ENCODE measurements around the gene TPST1. TPM values are rescaled to one million over a fixed set of nuclear protein-coding genes. Genes with fewer than 3 reads are reported as not detected.

TPST1 gene
- total RNA-seq, 2 donors from 2014 or later: 9.0 to 9.3 TPM

DNA sequence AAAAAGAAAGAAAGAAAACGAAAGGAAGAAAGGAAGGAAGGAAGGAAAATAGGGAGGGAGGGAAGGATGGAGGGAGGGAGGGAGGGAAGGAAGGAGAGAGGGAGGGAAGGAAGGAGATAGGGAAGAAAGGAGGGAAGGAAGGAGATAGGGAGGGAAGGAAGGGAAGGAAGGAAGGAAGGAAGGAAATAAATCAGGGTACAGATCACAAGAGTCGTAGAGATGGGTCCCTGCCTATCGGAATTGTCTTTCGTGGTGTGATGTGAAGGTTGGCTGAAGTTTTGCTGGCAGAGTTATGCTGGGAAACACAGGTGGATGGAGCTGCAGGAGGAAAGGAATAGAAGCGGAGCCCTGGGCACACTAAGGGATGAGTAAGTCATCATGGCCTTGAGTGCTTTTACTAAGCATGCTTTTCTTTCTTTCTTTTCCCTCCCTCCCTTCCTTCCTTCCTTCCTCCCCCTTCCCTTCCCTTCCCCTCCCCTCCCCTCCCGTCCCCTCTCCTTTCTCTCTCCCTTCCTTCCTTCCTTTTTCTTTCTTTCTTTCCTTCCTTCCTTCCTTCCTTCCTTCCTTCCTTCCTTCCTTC, 11.9 kb upstream of the TPST1 start:
- no peaks in the 10 kb centered on the region for H3K4me1 ChIP-seq
- H3K36me3 ChIP-seq: no peaks in the 10 kb centered on the region
- no peak overlapping the region for H3K4me3 ChIP-seq
- H3K27me3 ChIP-seq: no peaks in the 10 kb centered on the region
- TF ChIP-seq, protein P1, sequence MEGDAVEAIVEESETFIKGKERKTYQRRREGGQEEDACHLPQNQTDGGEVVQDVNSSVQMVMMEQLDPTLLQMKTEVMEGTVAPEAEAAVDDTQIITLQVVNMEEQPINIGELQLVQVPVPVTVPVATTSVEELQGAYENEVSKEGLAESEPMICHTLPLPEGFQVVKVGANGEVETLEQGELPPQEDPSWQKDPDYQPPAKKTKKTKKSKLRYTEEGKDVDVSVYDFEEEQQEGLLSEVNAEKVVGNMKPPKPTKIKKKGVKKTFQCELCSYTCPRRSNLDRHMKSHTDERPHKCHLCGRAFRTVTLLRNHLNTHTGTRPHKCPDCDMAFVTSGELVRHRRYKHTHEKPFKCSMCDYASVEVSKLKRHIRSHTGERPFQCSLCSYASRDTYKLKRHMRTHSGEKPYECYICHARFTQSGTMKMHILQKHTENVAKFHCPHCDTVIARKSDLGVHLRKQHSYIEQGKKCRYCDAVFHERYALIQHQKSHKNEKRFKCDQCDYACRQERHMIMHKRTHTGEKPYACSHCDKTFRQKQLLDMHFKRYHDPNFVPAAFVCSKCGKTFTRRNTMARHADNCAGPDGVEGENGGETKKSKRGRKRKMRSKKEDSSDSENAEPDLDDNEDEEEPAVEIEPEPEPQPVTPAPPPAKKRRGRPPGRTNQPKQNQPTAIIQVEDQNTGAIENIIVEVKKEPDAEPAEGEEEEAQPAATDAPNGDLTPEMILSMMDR (IDR thresholded peaks at IDR 0.05): no peak
- H3K27ac ChIP-seq: no peak overlapping the region
- no peaks in the 10 kb centered on the region for H3K9me3 ChIP-seq
- DNase-seq (ENCODE audit: low spot score): no peak

DNA sequence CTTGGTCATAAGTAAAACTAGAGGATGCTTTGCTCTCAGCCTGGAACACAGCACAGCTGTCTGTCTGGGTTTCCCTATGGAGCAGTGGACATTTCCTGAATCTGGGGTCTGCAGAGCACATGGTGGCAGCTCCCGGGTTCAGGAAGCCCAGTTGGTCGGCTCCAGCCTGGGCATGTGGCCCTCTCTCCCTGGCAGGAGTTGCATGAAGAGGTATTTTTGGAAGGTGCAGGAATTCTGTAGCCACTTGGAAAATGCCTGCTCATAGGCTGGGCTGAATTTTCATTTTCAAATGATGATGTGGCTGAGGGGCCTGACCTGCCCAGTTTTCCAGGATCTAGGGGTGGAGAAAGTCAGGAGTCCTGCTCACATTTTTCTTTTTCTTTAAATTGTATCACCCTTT, 6.7 kb upstream of the TPST1 start:
- Histone ChIP-seq H3K9me3 (no peaks in the 10 kb centered on the region), H3K4me1 (no peaks in the 10 kb centered on the region), H3K27ac (no peak overlapping the region), H3K27me3 (no peaks in the 10 kb centered on the region), H3K4me3 (no peak overlapping the region), H3K36me3 (no peaks in the 10 kb centered on the region)
- TF ChIP-seq, protein P1 (IDR thresholded peaks at IDR 0.05): no peak
- DNase-seq (ENCODE audit: low spot score): no peak

DNA sequence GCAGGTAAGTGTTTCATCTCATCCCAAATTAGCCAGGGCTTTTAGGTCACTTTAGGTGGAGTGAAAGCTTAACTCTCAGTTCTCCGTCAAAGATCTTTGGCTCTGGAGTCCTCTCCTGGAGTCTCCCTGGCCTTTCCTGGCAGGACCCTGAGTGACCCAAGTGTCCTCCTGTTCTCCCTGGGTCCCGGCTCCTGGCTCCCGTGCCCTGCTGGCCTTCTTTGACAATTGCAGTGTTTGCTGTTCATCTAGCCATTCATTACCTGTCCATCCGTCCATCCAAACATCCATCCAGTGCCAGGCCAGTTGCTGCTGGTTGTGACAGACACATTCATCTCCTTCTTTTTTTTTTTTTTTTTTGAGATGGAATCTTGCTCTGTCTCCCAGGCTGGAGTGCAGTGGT, 6.2 kb upstream of the TPST1 start:
- Histone ChIP-seq H3K27ac (no peak overlapping the region), H3K27me3 (no peaks in the 10 kb centered on the region), H3K9me3 (no peaks in the 10 kb centered on the region), H3K4me1 (no peaks in the 10 kb centered on the region), H3K4me3 (no peak overlapping the region), H3K36me3 (no peaks in the 10 kb centered on the region)
- no peak for DNase-seq (ENCODE audit: low spot score)
- TF ChIP-seq, protein P1 (IDR thresholded peaks at IDR 0.05): no peak

DNA sequence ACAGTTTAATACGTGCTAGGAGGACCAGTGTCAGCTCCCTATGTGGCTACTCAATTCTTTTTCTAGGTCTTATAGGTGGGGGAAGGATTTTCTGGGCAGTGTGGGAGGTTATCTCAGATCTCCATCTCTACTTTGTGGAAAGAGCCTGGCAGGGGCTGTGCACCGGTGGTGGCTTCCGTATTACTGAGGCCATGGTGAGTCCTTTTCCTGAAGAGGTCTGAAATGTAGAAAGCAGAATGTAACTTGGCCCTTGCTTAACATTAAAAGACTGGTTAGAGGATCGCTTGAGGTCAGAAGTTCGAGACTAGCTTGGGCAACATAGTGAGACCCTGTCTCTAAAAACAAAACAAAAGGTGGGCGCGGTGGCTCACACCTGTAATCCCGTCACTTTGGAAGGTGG, 2.7 kb upstream of the TPST1 start:
- no peaks in the 10 kb centered on the region for H3K9me3 ChIP-seq
- no peaks in the 10 kb centered on the region for H3K36me3 ChIP-seq
- DNase-seq (ENCODE audit: low spot score): no peak
- no peak overlapping the region for H3K4me3 ChIP-seq
- H3K27me3 ChIP-seq: no peaks in the 10 kb centered on the region
- H3K27ac ChIP-seq: no peak overlapping the region
- H3K4me1 ChIP-seq: peaks cover 0 to 9% of the 10 kb centered on the region in 2 donors
- TF ChIP-seq, protein P1 (IDR thresholded peaks at IDR 0.05): no peak

DNA sequence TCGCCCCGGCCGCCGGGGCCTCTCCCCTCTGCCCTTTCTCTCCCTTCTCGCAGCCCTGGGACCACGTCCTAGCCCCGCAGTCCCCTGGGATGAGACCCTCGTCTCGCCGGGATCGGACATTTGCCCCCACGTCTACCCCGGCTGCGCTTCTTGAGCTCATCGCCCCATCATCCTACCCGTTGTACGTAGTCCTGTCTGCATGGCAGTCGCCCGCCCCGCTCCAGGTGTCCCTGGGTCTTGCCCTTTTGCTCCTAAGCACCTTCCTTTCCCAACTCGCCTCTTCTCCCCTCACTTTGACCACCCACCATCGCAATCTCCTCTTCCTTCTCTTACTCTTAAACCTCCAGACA, 582 bp downstream of the TPST1 start:
- Histone ChIP-seq H3K4me1 (peaks cover 0 to 9% of the 10 kb centered on the region in 2 donors), H3K27me3 (no peaks in the 10 kb centered on the region), H3K4me3 (peak overlapping the region; percentile 97), H3K9me3 (no peaks in the 10 kb centered on the region), H3K27ac (peak overlapping the region; percentile 52 to 88), H3K36me3 (no peaks in the 10 kb centered on the region)
- DNase-seq (ENCODE audit: low spot score): no peak
- TF ChIP-seq, protein P1 (IDR thresholded peaks at IDR 0.05): no peak
